HepG2 (cell line): ENCODE data around the gene TMEM141. TPM values are rescaled to one million over a fixed set of nuclear protein-coding genes. Genes with fewer than 3 reads are reported as not detected.

ENCODE experiments used
- ATAC-seq: fragments of 200-7000 bp; cut with Tn5 transposase; 3 replicates; pipeline ENCODE4 v1.9.1; 2020; ENCODE audit warnings: mild to moderate bottlenecking, moderate library complexity
- BruUV-seq: library from RNA; stranded (reverse); fragments of 400-500 nt; replicated peaks from 2 replicates; lab custom pipeline; 2021; lab: Mats Ljungman, UMichigan
- CTCF ChIA-PET: fragments of 300-600 bp; formaldehyde crosslinking; extraction: SDS; loops from one replicate; lab custom pipeline; 2021; ENCODE audit warnings: low total read pairs, inconsistent platforms, low intra/inter-chr PET ratio; lab: Yijun Ruan, JAX
- POLR2A ChIA-PET: fragments of 350-600 bp; sonication (Branson Sonifier 250); formaldehyde crosslinking; loops from one replicate; lab custom pipeline; 2020; ENCODE audit warnings: antibody characterized with exemption, inconsistent platforms; lab: Yijun Ruan, JAX
- DNase-seq: peaks from one replicate; pipeline ENCODE4 v3.0.0-alpha.2; 2015; ENCODE audit warnings: low spot score
- FAIRE-seq: peaks from 3 replicates; lab custom pipeline; 2011; peaks lifted over from hg19 to GRCh38; lab: Jason Lieb, UNC
- H2AFZ ChIP-seq: one replicate; pipeline ENCODE4 v1.6.1; 2011; ENCODE audit warnings: low read length, inconsistent platforms
- H3K27ac ChIP-seq: fragments of 300-600 bp; 3 replicates; pipeline ENCODE4 v1.8.0; 2011; ENCODE audit warnings: mixed run types, mild to moderate bottlenecking, mixed read lengths, low read length, inconsistent platforms; ENCODE audit not compliant: insufficient read depth; ENCODE audit errors: extremely low read length
- H3K27me3 ChIP-seq, 2 experiments: fragments of 200-600 bp in 1 of 2; 2 replicates in 1 of 2; 3 replicates in 1 of 2; pipeline versions ENCODE4 v1.6.0 to v1.8.0; 2011; ENCODE audit warnings: low read length in 2 of 2, mild to moderate bottlenecking in 2 of 2, moderate library complexity in 2 of 2, inconsistent platforms in 1 of 2; ENCODE audit not compliant: insufficient read depth in 2 of 2, control insufficient read depth in 1 of 2
- H3K36me3 ChIP-seq, 2 experiments: fragments of 200-600 bp in 1 of 2; replicated peaks in 1 of 2; 2 replicates in 1 of 2; 3 replicates in 1 of 2; pipeline versions ENCODE4 v1.5.1 to v1.8.0; 2011; ENCODE audit warnings: low read length in 2 of 2, inconsistent platforms in 1 of 2; ENCODE audit not compliant: insufficient read depth in 2 of 2, control insufficient read depth in 1 of 2
- H3K4me1 ChIP-seq: 2 replicates; pipeline ENCODE4 v1.5.1; 2012; ENCODE audit warnings: low read length, inconsistent platforms; ENCODE audit not compliant: insufficient read depth
- H3K4me2 ChIP-seq: 2 replicates; pipeline ENCODE4 v1.6.0; 2011; ENCODE audit warnings: low read depth, low read length, inconsistent platforms
- H3K4me3 ChIP-seq, 3 experiments: fragments of 200-600 bp in 1 of 3; sonication (generic), shearing (Covaris generic) in 1 of 3; replicated peaks in 1 of 3; 2 replicates each; pipeline ENCODE4 v1.5.1; 2011 to 2016; ENCODE audit warnings: low read length in 3 of 3, inconsistent platforms in 2 of 3, low read depth in 2 of 3, mild to moderate bottlenecking in 2 of 3, control low read depth in 1 of 3, mixed read lengths in 1 of 3; ENCODE audit not compliant: insufficient read depth in 1 of 3
- H3K79me2 ChIP-seq: one replicate; pipeline ENCODE4 v1.6.1; 2011; ENCODE audit warnings: low read length, inconsistent platforms; ENCODE audit not compliant: insufficient read depth
- H3K9ac ChIP-seq: 2 replicates; pipeline ENCODE4 v1.6.0; 2011; ENCODE audit warnings: mild to moderate bottlenecking, low read depth, low read length, inconsistent platforms; ENCODE audit not compliant: insufficient read depth
- H3K9me3 ChIP-seq: 2 replicates; pipeline ENCODE4 v1.5.1; 2012; ENCODE audit warnings: mild to moderate bottlenecking, low read length
- H4K20me1 ChIP-seq: 2 replicates; pipeline ENCODE4 v1.6.0; 2011; ENCODE audit warnings: inconsistent platforms, mild to moderate bottlenecking, low read length, moderate library complexity; ENCODE audit not compliant: insufficient read depth
- ARID2 ChIP-seq: sonication (generic); formaldehyde crosslinking; IDR thresholded peaks from 2 replicates; pipeline ENCODE4 v1.8.1; 2022; ENCODE audit warnings: mild to moderate bottlenecking, missing genetic modification reagents, borderline replicate concordance
- FOXK2 ChIP-seq: fragments of 450-650 bp; IDR thresholded peaks from 2 replicates; pipeline ENCODE4 v1.6.1; 2016
- HIC2 ChIP-seq: sonication (generic); formaldehyde crosslinking; IDR thresholded peaks from 2 replicates; pipeline ENCODE4 v1.9.0; 2022; ENCODE audit warnings: low read depth, missing genetic modification reagents
- HNRNPK ChIP-seq: fragments of 200-400 bp; formaldehyde crosslinking; IDR thresholded peaks from 2 replicates; pipeline ENCODE4 v1.6.1; 2018; ENCODE audit warnings: low read length, low read depth, moderate library complexity, mild to moderate bottlenecking; ENCODE audit not compliant: poor library complexity, severe bottlenecking
- JUND ChIP-seq: sonication (generic); formaldehyde crosslinking; IDR thresholded peaks from 2 replicates; pipeline ENCODE4 v1.8.0; 2022; ENCODE audit warnings: mild to moderate bottlenecking, missing genetic modification reagents
- KDM6A ChIP-seq: IDR thresholded peaks from 2 replicates; pipeline ENCODE4 v1.6.1; 2016; ENCODE audit warnings: low read depth
- MED1 ChIP-seq: sonication (generic); formaldehyde crosslinking; IDR thresholded peaks from 2 replicates; pipeline ENCODE4 v1.4.0; 2020; ENCODE audit warnings: missing genetic modification reagents
- NFATC3 ChIP-seq: sonication (generic); formaldehyde crosslinking; IDR thresholded peaks from 2 replicates; pipeline ENCODE4 v1.5.1; 2020; ENCODE audit warnings: mild to moderate bottlenecking, missing genetic modification reagents
- POLR2G ChIP-seq: fragments of 200-400 bp; formaldehyde crosslinking; IDR thresholded peaks from 2 replicates; pipeline ENCODE4 v1.6.1; 2018; ENCODE audit warnings: mild to moderate bottlenecking, low read depth, low read length, moderate library complexity
- UBTF ChIP-seq: sonication (generic); formaldehyde crosslinking; IDR thresholded peaks from 2 replicates; pipeline ENCODE4 v1.4.0; 2020; ENCODE audit warnings: mild to moderate bottlenecking, missing genetic modification reagents
- ZMAT3 ChIP-seq: sonication (generic); formaldehyde crosslinking; conservative IDR thresholded peaks from 2 replicates; pipeline ENCODE4 v1.7.0; 2021; ENCODE audit warnings: missing genetic modification reagents
- ZNF224 ChIP-seq: sonication (generic); formaldehyde crosslinking; IDR thresholded peaks from 2 replicates; pipeline ENCODE4 v1.5.0; 2020; ENCODE audit warnings: mild to moderate bottlenecking, missing genetic modification reagents
- ZNF383 ChIP-seq: sonication (generic); formaldehyde crosslinking; IDR thresholded peaks from 2 replicates; pipeline ENCODE4 v1.4.0; 2020; ENCODE audit warnings: missing genetic modification reagents, mild to moderate bottlenecking, borderline replicate concordance
- ZNF687 ChIP-seq: sonication (generic); formaldehyde crosslinking; IDR thresholded peaks from 2 replicates; pipeline ENCODE4 v1.5.1; 2020; ENCODE audit warnings: mild to moderate bottlenecking, missing genetic modification reagents, moderate library complexity
- ZNF788 ChIP-seq: sonication (generic); formaldehyde crosslinking; IDR thresholded peaks from 2 replicates; pipeline ENCODE4 v1.5.0; 2020; ENCODE audit warnings: mild to moderate bottlenecking, missing genetic modification reagents, borderline replicate concordance
- WGBS: methylation state at CpG from one replicate; pipeline ENCODE4 v1.1.6; 2017; ENCODE audit warnings: low lambda C conversion rate; 5-methylcytosine and 5-hydroxymethylcytosine counted together
- in situ Hi-C: cut with HindIII; loops from 2 replicates; pipeline ENCODE4 v1.10.0; 2017; ENCODE audit warnings: low pct_unique_long_range_greater_than_20kb; ENCODE audit not compliant: extremely low pct_ligation_motif_present
- intact Hi-C: fragments of 100-400 bp; cut with micrococcal nuclease; formaldehyde crosslinking; loops from one replicate; pipeline ENCODE4 v1.10.0; 2022; ENCODE audit not compliant: unreplicated experiment
- polyA plus RNA-seq, 8 experiments: library from polyadenylated mRNA; depleted of rRNA in 3 of 8; stranded (reverse) in 7 of 8; unstranded in 1 of 8; fragments of >200 nt; fragmentation: Illumina TruSeq in 4 of 8; extraction: Trizol in 4 of 8; gene quantifications; 2 replicates each; pipeline versions ENCODE4 v1.2.1 to v1.2.3, GENCODE V29; 2011 to 2016; ENCODE audit warnings: low read depth in 4 of 8, missing spikeins in 1 of 8, mixed read lengths in 1 of 8; ENCODE audit not compliant: insufficient read depth in 1 of 8
- total RNA-seq, 5 experiments: library from RNA; depleted of rRNA; stranded (reverse); fragments of >200 nt; fragmentation: Illumina TruSeq; extraction: Trizol; gene quantifications; 2 replicates each; pipeline ENCODE4 v1.2.3, GENCODE V29; 2016; ENCODE audit warnings: low read depth in 1 of 5

The TMEM141 gene
- total and polyA plus RNA-seq, 2 of the 13 experiments (the other 11 are each of a cell fraction or from before 2014, with no cell fraction given), result 81.0 to 202 TPM

GRCh38 chr9:136808806-136809158 lies 17.6 kb downstream of the TMEM141 start (continued):
- no peak for TF ChIP-seq ZNF224 (CRISPR knock-in tag)

GRCh38 chr9:136814725-136815421 lies 23.7 kb downstream of the TMEM141 start:
- intact Hi-C loops (no loop called here), in situ Hi-C loops (no loop called here)
- FAIRE-seq (no peak), ATAC-seq (no peak), DNase-seq (no peak)
- H3K27me3 ChIP-seq, result no peaks in the 10 kb centered on the region
- no peaks in the 10 kb centered on the region for H3K9me3 ChIP-seq
- H2AFZ ChIP-seq, result no peak overlapping the region
- BruUV-seq, result no TSS peak
- peaks cover 2 to 28% of the 10 kb centered on the region in 2 experiments; a peak in 4 of 5 replicates for H3K36me3 ChIP-seq
- no peak overlapping the region for H3K27ac ChIP-seq
- H3K4me1 ChIP-seq, result peaks cover 40% of the 10 kb centered on the region
- H3K4me2 ChIP-seq, result no peak overlapping the region
- no peaks in the 10 kb centered on the region; the same call in 1 of the 2 replicates for H4K20me1 ChIP-seq
- CTCF ChIA-PET, result no interaction called here
- POLR2A ChIA-PET, result interaction anchor here (1.0 kb wide), 1 partner anchor 15 kb away, joined by 4 read pairs; no protein-coding TSS in a partner anchor
- H3K9ac ChIP-seq, result no peak overlapping the region
- no peak overlapping the region for H3K4me3 ChIP-seq
- H3K79me2 ChIP-seq, result peaks cover 48% of the 10 kb centered on the region
- 95% methylated on average over 13 of the region's 13 CpGs for WGBS
- TF ChIP-seq POLR2G (peak; percentile 19; the same call in 1 of the 2 replicates), ZMAT3 (no peak), ARID2 (CRISPR knock-in tag) (no peak), FOXK2 (no peak), KDM6A (CRISPR knock-in tag) (no peak), NFATC3 (no peak), MED1 (CRISPR knock-in tag) (no peak), ZNF788 (CRISPR knock-in tag) (no peak), ZNF383 (CRISPR knock-in tag) (no peak), HIC2 (CRISPR knock-in tag) (no peak), UBTF (CRISPR knock-in tag) (no peak), HNRNPK (no peak), JUND (no peak), ZNF687 (CRISPR knock-in tag) (peak; percentile 18; the same call in 1 of the 2 replicates)
